Mesodermal cell (in vitro differentiated cells): ENCODE measurements around the gene KCNJ14.
A peak's percentile ranks its signal among the peaks of the same experiment; 100 is the strongest.

Source experiments
- H3K27ac ChIP-seq: 2 replicates; pipeline ENCODE4 v1.7.0; 2013; ENCODE audit warnings: mild to moderate bottlenecking, low read depth, low read length, moderate library complexity; ENCODE audit not compliant: severe bottlenecking
- H3K36me3 ChIP-seq: 2 replicates; pipeline ENCODE4 v1.7.1; 2013; ENCODE audit warnings: mild to moderate bottlenecking, low read length, moderate library complexity; ENCODE audit not compliant: control insufficient read depth, insufficient read depth
- H3K4me1 ChIP-seq: one replicate; pipeline ENCODE4 v1.7.1; 2013; ENCODE audit warnings: mild to moderate bottlenecking, low read length; ENCODE audit not compliant: insufficient read depth, control insufficient read depth, poor library complexity, severe bottlenecking
- H3K4me3 ChIP-seq: 2 replicates; pipeline ENCODE4 v1.7.0; 2013; ENCODE audit warnings: low read length, control low read depth, mild to moderate bottlenecking; ENCODE audit not compliant: insufficient read depth, poor library complexity, severe bottlenecking; ENCODE audit errors: extremely low read depth
- H3K9me3 ChIP-seq: 2 replicates; pipeline ENCODE4 v1.7.1; 2013; ENCODE audit warnings: mild to moderate bottlenecking, low read length, moderate library complexity; ENCODE audit not compliant: control insufficient read depth
- WGBS, 2 experiments: methylation state at CpG; one replicate each; pipeline ENCODE4 v1.1.5; 2013; ENCODE audit warnings: missing lambda C conversion rate in 2 of 2; ENCODE audit not compliant: insufficient coverage in 2 of 2; 5-methylcytosine and 5-hydroxymethylcytosine counted together

Gene KCNJ14

GRCh38 chr19:48428670-48429069 is 26.7 kb upstream of the KCNJ14 start:
- H3K36me3 ChIP-seq: peaks cover 4% of the 10 kb centered on the region
- H3K9me3 ChIP-seq: no peaks in the 10 kb centered on the region
- peaks cover 8% of the 10 kb centered on the region for H3K4me1 ChIP-seq
- no CpG with 5 or more reads among the region's 1 CpG for WGBS, 2 experiments
- H3K4me3 ChIP-seq: no peak overlapping the region
- H3K27ac ChIP-seq: no peak overlapping the region

- 78 to 92% methylated on average over 2 to 7 of the region's 8 CpGs for WGBS, 2 experiments
These were observed 22.0 kb upstream of the KCNJ14 start for GRCh38 chr19:48433337-48433736.

DNA sequence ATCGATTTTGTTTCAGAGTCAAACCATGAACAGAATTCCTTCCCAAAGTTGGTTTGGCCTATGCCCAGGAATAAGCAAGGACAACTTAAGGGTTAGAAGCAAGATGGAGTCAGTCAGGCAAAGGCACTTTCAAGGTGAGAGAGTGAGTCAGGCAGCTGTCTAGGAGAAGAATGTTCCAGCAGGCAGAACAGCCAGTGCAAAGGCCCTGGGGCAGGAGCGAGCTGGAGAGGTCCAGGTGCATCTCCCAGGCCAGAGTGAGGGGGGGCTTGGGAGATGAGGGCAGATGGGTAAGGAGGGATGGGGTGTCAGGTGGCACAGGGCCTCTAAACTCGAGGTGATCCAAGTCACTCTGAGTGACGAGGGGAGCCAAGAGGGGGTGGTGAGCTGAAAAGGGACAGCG is 18.8 kb upstream of the KCNJ14 start:
- WGBS, 2 experiments: 91 to 100% methylated on average over 3 to 4 of the region's 5 CpGs
- Histone ChIP-seq H3K9me3 (no peaks in the 10 kb centered on the region), H3K36me3 (peaks cover 6% of the 10 kb centered on the region), H3K4me1 (no peaks in the 10 kb centered on the region), H3K27ac (no peak overlapping the region), H3K4me3 (no peak overlapping the region)

More at GRCh38 chr19:48433337-48433736, 22.0 kb upstream of the KCNJ14 start:
- no peak overlapping the region for H3K27ac ChIP-seq
- no peak overlapping the region for H3K4me3 ChIP-seq
- no peaks in the 10 kb centered on the region for H3K9me3 ChIP-seq
- peaks cover 10% of the 10 kb centered on the region for H3K36me3 ChIP-seq
- no peaks in the 10 kb centered on the region for H3K4me1 ChIP-seq

DNA sequence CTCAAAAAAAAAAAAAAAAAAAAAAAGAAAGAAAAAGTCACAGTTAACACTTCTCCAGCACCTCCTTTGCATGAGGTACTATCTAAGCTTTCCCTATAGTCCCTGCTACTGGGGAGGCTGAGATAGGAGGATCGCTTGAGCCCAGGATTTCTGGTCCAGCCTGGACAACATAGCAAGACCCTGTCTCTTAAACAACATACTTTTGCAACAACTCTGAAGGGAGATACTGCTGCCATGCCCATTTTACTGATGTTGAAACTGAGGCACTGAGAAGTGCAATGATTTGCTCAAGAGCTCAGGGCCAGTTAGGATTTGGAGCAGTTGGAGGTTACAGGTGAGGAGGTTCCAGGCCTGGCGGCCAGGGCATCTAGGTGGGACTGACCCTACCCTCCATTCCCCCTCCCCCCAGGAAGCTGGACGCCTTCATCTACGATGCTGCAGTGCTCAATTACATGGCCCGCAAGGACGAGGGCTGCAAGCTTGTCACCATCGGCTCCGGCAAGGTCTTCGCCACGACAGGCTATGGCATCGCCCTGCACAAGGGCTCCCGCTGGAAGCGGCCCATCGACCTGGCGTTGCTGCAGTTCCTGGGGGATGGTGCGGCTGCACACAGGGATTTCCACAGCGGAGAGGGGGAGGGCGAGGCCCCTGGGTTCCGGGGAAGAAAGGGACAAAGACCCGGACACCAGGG is 13.9 kb upstream of the KCNJ14 start:
- Histone ChIP-seq H3K4me3 (no peak overlapping the region), H3K9me3 (no peaks in the 10 kb centered on the region), H3K36me3 (peaks cover 1% of the 10 kb centered on the region), H3K4me1 (peaks cover 9% of the 10 kb centered on the region), H3K27ac (no peak overlapping the region)
- WGBS, 2 experiments: 96 to 97% methylated on average over 14 to 16 of the region's 20 CpGs

GRCh38 chr19:48442116-48443035 is 13.0 kb upstream of the KCNJ14 start:
- H3K27ac ChIP-seq: no peak overlapping the region
- H3K4me3 ChIP-seq: no peak overlapping the region

DNA sequence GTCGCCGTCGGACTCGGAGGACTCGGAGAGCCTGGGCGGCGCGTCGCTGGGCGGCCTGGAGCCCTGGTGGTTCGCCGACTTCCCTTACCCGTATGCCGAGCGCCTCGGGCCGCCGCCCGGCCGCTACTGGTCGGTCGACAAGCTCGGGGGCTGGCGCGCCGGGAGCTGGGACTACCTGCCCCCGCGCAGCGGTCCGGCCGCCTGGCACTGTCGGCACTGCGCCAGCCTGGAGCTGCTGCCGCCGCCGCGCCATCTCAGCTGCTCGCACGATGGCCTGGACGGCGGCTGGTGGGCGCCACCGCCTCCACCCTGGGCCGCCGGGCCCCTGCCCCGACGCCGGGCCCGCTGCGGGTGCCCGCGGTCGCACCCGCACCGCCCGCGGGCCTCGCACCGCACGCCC is 12.1 kb upstream of the KCNJ14 start:
- no peak overlapping the region for H3K4me3 ChIP-seq
- peaks cover 14% of the 10 kb centered on the region for H3K36me3 ChIP-seq
- H3K4me1 ChIP-seq: peaks cover 9% of the 10 kb centered on the region
- WGBS, 2 experiments: 55 to 57% methylated on average over 46 to 58 of the region's 60 CpGs
- no peak overlapping the region for H3K27ac ChIP-seq
- H3K9me3 ChIP-seq: no peaks in the 10 kb centered on the region

More at GRCh38 chr19:48442116-48443035, 13.0 kb upstream of the KCNJ14 start:
- H3K36me3 ChIP-seq: peaks cover 6% of the 10 kb centered on the region
- 89 to 94% methylated on average over 49 to 79 of the region's 94 CpGs for WGBS, 2 experiments
- H3K4me1 ChIP-seq: peaks cover 9% of the 10 kb centered on the region
- no peaks in the 10 kb centered on the region for H3K9me3 ChIP-seq

GRCh38 chr19:48443731-48444128 is 11.6 kb upstream of the KCNJ14 start:
- peaks cover 19% of the 10 kb centered on the region for H3K36me3 ChIP-seq
- H3K27ac ChIP-seq: no peak overlapping the region
- WGBS, 2 experiments: 63% methylated on average over 32 to 41 of the region's 45 CpGs
- peak overlapping the region; percentile 97 for H3K4me3 ChIP-seq
- peaks cover 9% of the 10 kb centered on the region for H3K4me1 ChIP-seq
- H3K9me3 ChIP-seq: no peaks in the 10 kb centered on the region

DNA sequence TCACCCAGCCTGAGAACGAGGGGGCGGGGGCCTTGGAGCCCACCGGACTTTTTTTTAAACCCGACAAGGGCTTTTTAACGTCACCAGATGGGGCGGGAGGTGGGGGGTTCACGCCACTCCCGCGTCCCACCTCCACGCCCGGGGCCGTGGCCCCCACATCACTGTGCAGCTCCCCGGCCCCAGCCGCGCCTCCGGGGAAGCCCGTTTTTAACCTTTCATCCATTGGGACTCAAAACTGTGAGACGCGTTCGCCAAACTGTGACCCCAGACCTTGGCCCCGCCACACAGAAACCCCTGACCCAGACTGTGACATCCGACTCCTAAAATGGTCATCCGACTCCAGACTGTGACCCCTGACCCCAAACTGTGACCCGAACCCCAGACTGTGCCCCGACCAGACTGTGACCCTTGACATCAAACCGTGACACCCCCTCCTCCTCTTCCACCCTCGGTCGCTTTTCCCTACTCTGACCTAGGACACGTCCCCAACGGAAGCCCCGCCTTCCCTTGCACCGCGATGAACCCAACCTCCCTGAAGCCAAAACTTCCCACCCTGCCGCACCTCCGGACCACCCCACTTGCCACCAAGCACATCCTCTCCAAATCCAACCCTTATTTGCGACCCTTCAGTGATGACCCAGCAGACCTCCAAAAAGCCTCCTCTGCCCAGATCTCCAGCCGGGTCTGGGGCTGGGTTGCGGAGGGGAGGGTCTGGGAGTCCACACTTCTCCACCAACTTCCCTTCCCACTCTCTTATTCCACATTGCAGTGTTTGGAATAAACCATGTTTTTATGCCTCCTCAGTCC is 11.0 kb upstream of the KCNJ14 start:
- Histone ChIP-seq H3K36me3 (peaks cover 24% of the 10 kb centered on the region), H3K4me1 (peaks cover 9% of the 10 kb centered on the region), H3K4me3 (peak overlapping the region; percentile 97), H3K27ac (peak overlapping the region; percentile 68), H3K9me3 (no peaks in the 10 kb centered on the region)
- 56 to 64% methylated on average over 25 to 36 of the region's 38 CpGs for WGBS, 2 experiments

GRCh38 chr19:48444936-48445200 is 10.5 kb upstream of the KCNJ14 start:
- H3K36me3 ChIP-seq: peaks cover 30% of the 10 kb centered on the region
- no peaks in the 10 kb centered on the region for H3K9me3 ChIP-seq
- peak overlapping the region; percentile 97 for H3K4me3 ChIP-seq
- H3K27ac ChIP-seq: peak overlapping the region; percentile 68
- 43 to 86% methylated on average over 2 of the region's 3 CpGs for WGBS, 2 experiments
- peaks cover 9% of the 10 kb centered on the region for H3K4me1 ChIP-seq

GRCh38 chr19:48445256-48445605 is 10.1 kb upstream of the KCNJ14 start:
- 30 to 50% methylated on average over 1 to 5 of the region's 6 CpGs for WGBS, 2 experiments
- peak overlapping the region; percentile 97 for H3K4me3 ChIP-seq
- peaks cover 9% of the 10 kb centered on the region for H3K4me1 ChIP-seq
- H3K9me3 ChIP-seq: no peaks in the 10 kb centered on the region
- H3K27ac ChIP-seq: peak overlapping the region; percentile 68
- peaks cover 33% of the 10 kb centered on the region for H3K36me3 ChIP-seq
